EL (cell line): Measurements from ENCODE around the gene NUP62.

Source experiments
- DNase-seq: peaks from one replicate; pipeline ENCODE4 v3.0.0-alpha.2; 2016

The NUP62 gene

DNA sequence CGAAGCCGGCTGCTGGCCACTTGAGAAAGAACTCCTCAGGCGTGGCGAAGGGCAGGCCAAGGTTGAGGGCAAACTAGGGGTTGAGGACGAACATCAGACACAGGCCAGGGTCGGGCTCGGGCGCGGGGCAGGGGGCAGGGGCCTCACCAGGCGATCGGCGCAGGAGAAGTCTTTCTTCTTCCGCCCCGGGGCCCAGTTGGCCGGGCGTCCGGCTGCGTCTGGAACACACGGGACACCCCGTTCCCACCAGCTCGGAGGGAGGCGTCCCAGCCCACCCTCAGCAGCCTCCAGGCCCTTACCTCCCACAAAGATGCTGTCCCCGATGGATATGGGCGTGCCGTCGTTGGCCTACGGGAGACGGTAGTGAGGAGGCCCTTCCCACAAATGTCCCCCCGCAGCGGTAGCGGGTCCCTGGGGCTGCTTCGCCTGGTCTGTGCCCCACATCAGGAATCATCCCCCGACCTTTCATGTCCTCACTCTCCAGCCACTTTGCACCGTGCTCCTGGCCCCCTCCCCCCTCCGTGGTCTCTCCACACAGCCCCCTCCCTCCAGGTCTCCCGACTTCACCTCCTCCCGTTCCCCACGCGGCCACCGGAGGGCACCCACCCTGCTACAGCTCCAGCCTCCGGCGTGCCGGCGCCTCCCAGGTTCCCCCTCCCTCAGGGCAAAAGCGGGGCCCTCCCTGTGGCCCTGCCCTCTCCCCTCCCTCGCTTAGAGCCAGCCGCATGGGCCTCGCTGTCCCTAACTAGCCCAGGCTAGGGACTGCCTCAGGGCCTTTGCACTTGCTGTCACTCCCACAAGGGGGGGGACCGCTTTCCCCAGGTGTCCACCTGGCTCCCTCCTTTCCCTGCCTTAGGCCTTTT is 66.7 kb downstream of the NUP62 start:
- DNase-seq = no peak

DNA sequence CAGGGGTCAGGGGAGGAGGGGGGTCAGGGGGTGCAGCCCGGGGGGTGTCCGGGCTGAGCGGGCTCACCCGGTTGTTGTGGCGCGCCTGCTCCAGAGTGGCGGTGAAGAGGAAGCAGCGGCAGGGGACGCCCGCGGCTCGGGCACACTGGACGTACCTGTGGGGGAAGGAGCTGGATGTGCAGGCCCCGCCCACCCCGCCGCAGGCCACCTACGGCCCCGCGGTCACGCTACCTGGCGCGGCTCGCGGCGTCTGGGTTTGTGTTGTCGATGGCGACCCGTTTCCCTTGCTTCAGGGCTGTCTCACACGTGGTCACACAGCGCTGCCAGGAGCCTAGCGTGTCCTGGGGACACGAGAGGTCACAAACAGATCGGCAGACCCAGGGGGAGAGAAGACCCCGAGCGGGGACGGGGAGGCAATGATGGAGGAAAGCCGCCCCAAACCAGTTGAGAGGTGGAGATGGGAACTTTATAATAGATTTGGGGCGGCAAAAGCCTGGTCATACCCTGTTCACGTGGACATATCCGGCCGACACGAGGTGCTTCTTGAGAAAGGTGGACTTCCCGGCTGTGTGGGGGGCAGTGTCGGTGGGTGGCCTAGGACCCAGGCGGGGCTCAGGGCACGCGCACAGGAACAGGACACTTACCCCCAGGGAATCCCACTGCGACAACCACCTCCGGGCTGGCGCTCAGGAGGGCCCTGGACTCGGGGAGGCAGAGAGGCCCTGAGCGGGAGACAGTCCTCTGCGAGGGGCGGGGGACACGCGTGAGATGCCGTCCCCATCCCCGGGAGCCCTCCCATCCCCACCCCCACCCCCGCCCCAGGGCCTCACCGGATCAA is 67.5 kb downstream of the NUP62 start:
- DNase-seq = no peak

DNA sequence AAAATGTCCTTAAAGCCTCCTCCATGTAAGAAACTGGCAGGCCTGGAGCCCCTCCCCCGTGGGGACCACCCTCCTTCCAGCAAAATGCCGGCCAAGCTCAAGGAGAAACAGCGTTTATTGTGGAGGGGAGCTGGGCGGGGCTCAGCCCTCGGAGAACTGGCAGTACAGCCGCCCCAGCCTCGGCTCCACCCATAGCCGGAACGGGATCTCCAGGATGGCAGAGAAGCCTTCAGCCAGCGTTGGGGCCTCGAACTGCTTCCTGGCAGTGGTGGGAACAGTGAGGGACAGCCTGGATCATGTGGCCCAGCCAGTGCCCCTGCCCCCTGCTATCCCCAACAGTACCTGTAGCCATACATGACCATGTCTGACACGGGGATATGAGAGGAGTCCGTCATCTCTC is 68.2 kb downstream of the NUP62 start:
- DNase-seq = no peak

DNA sequence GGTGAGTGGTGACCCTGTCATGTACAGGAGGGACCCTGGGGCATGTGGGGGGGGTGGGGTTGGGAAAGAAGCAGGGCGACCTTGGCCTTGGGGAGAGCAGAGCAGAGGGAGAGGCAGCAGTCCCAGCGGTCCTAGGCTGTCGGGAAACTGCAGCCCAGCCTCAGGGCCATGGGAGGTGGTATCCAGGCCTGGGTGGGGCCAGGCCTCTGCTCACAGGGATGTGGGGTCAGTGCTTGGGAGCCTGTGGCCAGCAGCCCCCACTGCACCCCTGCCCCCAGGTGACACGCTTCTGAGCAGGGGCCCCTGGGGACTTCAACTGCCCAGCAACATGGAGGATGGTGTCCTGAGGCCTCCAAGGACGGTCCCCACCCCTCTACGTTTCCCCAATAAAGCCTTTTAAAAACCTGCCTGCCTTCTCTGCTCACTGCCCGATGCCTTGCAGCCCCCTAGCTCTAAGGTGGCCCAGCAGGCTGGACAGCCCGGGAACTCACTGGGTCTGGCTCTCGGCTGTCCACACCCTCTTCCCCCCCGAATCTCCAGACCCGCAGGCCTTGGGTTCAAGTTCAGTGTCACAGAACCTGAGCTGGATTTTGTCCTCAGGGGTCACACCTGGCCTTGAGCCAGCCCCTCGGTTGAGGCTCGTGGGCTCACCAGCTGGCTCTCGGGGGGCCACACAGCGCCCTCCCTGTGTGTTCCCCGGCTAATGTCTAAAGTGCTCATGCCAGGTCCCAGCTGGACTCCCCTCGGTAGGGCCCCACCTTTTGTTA is 68.8 kb downstream of the NUP62 start:
- DNase-seq = no peak

DNA sequence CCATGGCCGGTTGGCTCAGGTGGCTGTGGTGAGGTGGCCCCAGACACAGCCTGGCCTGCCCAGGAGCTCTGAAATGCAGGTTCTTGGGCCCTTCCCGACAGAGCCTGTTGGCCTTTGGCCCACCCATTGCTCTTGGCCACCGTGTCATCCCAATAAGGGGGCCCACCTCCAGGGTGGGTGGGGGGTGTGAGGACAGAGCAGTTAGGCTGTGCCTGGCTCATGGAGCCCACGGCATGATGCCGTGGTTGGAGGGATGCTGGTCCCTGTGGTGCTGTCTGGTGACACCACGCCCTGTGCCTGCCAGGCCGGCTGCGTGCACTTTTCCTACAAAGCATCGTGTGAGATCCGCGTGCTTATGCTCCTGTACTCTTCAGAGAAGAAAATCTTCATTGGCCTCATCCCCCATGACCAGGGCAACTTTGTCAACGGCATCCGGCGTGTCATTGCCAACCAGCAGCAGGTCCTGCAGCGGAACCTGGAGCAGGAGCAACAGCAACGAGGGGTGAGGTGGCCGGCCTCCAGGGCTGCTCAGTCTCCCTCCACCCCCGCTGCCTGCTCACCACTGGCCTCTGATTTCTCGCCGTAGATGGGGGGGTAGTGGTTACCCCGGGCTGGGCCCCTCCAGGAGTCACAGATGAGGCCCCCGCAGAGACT is 69.5 kb downstream of the NUP62 start:
- DNase-seq = no peak

DNA sequence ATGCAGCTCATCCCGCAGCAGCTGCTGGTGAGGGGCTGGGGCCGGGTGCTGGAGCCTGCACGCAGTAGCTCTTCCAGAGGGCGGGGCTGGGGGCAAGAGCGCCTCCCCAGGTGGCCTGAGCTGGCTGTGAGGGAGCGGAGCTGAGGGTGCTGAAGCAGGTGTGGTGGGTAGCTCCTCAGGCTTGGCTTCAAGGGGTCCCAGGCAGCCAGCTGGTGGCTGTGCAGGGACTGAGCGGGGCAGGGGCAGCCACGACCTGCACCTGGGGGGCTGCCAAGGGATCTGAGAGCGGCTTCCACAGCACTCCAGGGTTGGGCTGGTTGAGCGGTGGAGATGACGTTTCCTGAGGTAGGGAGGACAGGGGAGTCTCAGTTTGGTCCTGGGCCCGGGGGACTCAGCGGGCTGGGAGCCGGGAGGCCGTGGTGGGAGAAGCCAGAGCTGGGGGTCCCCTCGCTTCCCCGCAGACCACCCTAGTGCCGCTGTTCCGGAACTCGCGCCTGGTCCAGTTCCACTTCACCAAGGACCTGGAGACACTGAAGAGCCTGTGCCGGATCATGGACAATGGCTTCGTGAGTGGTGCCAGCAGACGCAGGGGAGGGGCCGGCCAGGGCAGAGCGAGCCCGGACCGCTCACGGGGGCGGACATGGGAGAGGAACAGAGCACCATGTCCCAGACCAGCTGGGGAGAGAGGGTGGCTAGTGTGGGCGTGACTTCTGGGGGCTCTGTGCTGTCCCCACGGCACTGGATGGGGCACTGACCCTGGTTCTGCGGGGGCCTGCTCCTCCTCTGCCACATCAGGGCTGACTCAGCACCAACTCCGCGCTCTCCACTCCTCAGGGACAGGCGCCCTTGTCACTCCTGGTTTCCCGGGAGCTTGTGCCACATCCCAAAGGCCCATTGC is 71.0 kb downstream of the NUP62 start:
- DNase-seq = peak; percentile 38

DNA sequence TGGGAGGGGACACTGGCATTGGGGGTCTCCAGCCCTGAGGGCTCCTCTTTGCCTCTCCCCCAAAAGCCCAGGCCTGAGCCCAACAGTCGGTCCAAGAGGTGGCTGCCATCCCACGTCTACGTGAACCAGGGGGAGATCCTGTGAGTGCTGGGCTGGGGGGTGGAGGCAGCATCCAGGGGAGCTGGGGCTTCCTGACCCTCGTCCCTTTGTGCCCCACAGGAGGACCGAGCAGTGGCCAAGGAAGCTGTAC is 71.5 kb downstream of the NUP62 start:
- DNase-seq = no peak

DNA sequence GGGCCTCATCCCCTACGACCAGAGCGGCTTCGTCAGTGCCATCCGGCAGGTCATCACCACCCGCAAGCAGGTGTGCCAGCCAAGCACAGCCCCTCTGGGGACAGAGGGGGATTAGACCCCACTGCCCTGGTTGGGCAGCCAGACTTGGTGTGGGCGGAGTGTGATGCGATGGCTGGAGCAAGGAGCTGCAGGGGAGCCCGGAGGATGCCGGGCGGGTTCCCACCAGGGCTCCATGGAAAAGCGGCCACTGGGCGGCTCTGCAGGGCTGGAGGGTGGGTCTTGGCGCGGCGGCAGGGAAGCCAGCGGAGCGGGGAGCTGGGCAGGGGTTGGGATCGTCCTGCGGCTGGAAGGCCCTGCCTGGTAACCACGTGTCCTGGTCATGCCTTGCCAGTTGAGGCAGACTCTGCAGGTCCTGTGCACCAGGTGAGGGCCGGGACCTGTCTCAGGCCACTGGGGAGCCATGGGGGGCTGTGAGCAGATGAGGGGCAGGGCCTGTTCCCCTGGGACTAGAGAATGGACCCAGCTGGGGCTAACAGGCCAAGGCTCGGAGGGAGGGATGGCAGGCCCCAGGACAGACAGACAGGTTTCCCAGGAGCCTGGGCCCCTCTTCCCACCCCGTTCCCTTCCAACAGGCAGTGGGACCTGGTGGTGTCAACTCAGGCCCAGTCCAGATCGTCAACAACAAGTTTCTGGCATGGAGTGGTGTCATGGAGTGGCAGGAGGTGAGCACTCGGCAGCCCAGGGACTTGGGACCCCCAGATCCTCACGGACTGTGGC is 72.1 kb downstream of the NUP62 start:
- DNase-seq = no peak
